DMS79 (cell line): ENCODE results near the gene FASTKD3.
"Not testable (repeated sequence)": the region's sequence is repeated elsewhere in the genome, so short reads cannot be mapped to it uniquely, and the experiment has no call there.

Source experiments
- DNase-seq: peaks from one replicate; lab custom pipeline; 2025; lab: John Stamatoyannopoulos, UW

FASTKD3 gene, protein sequence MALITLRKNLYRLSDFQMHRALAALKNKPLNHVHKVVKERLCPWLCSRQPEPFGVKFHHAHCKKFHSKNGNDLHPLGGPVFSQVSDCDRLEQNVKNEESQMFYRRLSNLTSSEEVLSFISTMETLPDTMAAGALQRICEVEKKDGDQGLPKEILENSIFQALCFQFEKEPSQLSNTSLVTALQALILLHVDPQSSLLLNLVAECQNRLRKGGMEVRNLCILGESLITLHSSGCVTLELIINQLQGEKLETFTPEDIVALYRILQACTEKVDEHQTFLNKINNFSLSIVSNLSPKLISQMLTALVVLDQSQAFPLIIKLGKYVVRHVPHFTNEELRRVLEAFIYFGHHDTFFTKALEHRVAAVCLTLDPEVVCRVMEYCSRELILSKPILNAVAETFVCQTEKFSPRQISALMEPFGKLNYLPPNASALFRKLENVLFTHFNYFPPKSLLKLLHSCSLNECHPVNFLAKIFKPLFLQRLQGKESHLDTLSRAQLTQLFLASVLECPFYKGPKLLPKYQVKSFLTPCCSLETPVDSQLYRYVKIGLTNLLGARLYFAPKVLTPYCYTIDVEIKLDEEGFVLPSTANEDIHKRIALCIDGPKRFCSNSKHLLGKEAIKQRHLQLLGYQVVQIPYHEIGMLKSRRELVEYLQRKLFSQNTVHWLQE

DNA sequence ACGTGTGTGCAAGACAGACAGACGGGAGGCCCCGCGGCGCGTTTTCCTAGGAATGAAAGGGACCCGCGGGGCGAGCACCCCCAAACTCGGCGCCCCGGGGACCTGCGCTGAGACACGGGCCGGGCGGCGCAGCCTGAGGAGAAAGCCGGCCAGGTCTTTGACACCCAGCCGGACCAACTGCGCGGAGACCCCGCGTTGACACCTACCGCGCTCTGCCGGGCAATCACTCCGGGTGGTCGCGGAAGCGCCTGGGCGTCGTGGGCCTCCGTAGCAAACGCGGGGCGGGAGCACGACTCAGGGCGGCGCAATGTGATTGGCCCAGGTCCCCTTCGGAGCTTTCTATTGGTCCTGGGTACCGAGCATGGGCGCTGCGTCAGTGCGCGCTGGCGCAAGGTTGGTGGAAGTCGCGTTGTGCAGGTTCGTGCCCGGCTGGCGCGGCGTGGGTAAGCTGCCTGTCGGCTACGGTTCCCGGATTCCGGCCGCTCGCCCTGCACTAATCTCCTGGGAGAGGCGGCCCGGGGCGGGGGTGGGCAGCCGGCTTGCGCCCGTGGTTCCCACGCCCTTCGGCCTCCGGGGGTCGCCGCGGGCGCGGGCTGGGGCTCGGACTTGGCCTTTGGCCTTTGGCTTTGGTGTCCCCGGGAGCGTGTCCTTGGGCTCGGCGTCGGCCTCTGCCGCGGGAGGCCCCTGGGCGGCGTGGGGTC is at the start of gene FASTKD3, which contains the start of gene MTRR:
FASTKD3 (minus strand) TSS at position 259 of the 701 bp plus-strand sequence. CDS start 948 bp downstream, outside the sequence.
MTRR (plus strand) TSS at position 376 of the 701 bp plus-strand sequence. CDS start 1,647 bp downstream, outside the sequence.
- peak; percentile 83 for DNase-seq

DNA sequence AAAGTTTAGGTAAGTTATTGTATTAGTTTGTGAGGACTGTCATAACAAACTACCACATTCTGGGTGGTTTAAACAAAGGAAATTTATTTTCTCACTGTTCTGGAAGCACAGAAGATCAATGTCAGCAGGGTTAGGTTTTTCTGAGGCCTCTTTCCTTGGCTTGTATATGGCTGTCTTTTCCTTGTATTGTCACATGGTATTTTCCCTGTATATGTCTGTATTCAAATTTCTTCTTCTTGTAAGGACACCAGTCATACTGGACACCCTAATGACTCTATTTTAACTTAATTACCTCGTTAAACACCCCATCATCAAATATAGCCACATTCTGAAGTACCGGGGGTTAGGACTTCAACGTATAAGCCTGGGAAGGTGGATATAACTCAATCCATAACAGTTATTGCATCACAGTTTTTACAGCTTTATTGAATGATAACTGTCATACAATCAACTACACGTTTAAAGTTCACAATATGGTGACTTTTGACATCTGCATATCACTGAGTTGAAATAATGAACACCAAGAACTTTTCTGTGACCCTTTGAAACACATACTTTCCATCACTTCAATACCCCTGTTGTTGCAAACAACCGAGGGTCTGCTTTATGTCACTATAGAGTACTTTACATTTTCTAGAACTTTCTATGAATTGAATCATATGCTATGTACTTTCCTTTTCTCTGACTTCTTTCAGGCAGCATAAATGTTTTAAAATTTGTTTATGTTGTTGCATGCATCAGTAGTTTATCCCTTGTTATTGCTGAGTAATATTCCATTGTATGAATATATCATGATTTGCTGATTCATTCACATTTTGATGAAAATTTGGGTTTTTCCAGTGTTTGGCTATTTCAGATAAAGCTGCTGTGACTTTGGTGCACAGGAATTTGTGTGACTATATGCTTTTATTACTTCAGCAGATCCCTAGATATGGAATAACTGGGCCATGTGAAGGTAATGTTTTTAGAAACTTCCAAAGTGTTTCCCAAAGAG is 48.6 kb upstream of the FASTKD3 start:
- no peak for DNase-seq

DNA sequence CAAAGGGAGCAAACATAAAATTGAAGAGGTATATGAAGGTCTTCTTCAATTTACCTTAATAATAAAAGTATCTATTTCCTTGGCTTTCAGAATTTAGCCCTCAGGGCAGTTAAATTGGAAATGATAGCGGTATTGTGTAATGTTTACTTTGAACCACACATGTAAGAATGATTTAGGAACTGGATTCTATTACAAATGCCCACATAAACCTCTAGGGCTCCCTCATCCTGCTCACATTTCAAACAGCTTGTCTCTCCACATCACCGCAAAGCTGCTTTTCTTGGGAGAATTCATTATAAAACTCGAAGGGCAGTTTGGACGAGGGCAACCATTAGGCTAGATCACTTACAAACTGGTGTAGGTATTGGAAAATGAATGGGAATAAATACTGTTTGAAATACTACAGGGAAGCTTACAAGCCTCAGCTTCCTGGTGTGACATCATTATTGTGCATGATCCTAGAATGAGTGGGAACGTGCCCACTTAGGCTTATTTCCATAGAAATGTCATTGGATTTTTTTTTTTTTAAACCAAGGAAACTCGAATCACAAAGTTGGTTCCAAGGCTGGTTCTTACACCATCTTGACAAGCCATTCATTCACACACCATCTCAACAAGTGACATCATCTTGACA is 47.5 kb upstream of the FASTKD3 start:
- no peak for DNase-seq

DNA sequence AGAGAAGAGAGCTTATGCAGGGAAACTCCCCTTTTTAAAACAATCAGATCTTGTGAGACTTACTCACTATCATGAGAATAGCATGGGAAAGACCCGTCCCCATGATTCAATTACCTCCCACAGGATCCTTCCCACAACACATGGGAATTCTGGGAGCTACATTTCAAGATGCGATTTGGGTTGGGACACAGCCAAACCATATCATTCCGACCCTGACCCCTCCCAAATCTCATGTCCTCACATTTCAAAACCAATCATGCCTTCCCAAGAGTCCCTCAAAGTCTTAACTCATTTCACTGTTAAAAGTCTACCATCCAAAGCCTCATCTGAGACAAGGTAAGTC is 42.6 kb upstream of the FASTKD3 start:
- DNase-seq = not testable (repeated sequence)

DNA sequence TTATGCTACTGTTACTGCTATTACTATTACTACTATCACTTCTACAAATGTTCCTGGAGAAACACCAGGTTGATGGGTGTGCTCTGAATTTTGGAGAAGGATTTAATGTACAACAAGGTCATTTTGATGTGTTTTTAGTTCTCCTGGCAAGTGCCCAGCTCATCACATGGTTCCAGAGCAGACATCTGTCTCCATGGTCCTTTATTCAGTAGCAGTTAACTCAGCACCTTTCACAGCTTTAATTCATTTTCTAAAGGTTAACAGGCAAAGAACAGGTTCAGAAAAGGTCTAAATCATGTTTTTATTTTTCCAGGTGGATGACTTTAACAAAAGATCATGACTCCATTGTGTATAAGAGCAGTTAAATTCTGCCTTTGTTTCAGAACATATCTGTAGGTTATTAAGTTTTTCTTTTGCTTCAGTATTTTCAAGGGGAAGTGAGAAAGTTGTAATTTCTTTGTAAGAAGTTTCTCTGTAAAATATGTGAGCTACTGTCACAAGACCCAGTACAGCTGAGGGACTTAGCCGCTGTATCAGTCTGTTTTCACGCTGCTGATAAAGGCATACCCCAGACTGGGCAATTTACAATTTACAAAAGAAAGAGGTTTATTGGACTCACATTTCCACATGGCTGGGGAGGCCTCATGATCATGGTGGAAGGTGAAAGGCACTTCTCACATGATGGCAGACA is 42.1 kb upstream of the FASTKD3 start:
- DNase-seq = no peak

DNA sequence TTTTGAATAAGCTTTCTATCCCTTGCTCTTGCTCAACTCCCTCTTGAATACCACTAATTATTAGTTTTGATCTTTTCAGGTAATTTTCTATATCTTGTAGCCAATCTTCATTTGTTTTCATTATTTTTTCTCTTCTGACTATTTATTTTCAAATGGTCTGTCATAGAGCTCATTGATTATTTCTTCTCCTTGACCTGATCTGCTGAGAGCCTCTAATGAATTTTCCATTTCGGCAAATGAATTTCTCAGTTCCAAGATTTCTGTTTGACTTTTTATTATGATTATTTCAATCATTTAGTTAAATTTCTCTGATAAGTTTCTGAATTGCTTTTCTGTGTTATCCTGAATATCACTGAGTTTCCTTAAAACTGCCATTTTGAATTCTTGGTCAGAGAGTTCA is 39.5 kb upstream of the FASTKD3 start:
- DNase-seq = no peak

DNA sequence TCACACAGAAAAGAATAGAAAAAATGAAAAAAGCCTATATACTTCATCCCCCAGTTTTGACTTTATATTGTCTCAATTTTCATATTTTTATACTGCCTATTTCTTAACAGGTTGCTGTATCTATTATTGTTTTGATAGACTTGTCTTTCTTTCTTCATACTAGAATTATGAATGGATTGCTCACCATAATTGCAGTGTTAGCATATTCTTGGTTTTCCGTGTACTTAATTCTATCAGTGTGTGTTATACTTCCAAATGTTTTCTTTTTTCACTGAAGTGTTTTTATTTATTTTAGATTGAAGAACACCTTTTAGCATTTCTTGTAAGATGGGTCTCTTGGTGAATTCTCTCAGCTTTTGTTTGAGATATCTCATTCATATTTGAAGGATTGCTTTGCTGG is 38.8 kb upstream of the FASTKD3 start:
- no peak for DNase-seq

DNA sequence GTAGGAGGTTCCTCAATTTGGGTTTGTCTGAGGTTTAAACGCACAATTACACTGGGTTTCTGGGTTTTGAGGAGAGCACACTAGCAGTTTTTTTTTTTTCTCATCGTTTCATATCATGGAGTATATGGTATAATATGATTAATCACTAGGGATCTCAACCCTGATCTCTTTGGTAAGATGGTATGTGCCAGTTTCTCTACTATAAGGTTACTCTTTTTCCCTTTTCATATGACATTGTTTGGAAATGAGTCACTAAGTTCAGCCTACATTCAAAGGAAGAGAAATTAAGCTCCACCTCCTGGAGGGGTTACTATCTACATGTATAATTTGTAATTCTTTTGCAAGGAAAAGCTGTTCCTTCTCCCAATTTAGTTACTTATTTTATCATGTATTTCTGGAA is 35.3 kb upstream of the FASTKD3 start:
- DNase-seq = no peak

DNA sequence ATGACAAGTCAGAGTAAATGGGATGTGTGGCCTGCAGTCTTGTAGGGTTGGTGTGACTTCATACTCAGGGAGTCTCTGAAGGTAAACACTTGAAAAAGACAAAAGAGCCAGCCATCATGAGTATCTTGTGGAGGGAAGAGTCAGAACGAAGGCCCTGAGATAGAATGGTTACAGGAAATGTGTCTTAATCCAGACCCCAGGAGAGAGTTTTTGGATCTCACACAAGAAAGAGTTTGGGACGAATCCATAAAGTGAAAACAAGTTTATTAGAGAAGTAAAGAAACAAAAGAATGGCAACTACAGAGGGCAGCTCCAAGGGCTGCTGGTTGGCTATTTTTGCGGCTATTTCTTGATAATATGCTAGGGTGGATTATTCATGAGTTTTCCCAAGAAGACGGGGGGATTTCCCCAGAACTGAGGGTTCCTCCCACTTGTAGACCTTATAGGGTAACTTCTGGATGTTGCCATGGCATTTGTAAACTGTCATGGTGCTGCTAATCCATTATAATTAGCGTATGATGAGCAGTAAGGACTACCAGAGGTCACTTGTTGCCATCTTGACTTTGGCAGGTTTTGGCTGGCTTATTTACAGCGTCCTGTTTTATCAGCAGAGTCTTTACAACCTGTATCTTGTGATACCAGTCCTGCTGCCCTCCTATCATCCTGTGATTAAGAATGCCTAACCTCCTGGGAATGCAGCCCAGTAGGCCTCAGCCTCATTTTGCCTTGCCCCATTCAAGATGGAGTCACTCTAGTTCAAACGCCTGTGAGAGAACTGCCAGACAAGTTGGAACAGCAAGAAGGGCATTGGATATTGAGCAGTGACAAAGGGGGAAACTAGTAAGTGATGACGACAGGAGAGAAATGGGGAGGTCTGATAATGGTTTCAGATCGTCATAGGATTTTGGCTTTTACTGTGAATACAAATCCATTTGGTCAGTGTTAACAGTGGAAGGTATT is 34.1 kb upstream of the FASTKD3 start:
- DNase-seq = no peak

DNA sequence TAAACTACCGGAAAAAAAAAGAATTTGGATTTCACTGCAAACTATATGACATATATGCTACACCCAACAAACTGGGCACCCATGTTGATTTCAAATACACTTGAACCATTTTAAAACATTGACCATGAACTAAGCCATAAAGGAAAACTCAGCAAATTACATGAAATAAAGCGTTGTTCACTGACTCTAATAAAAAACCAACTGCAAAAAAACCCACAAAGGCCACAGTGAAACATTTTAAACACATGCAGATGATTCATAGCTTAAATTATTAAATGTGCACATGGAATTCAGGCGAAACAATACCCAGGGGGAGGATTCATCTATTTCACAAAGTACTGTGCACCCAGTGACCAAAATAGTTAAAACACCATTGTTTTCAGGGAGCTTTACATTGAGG is 33.4 kb upstream of the FASTKD3 start:
- no peak for DNase-seq

DNA sequence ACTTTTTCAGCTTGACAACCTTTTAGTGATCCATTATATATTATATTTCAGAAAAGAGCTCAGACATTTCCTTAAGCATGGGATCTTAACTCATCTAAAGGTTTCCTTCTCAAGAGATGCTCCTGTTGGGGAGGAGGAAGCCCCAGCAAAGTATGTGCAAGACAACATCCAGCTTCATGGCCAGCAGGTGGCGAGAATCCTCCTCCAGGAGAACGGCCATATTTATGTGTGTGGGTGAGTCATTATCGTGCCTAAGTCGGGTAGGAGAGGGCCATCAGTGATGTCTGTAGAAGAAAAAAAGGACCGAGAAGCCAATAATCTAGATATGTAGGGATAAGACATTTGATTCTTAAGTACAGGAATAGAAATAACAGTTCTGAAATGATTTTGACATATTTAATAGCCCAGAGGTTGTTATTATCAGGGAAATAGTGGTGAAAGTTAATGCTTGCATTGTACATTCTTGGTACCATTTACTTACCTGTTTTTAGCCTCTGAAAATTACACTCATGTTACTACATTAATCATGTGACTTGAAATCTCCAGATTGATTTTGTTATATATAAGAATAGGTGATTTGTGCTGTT is 28.3 kb upstream of the FASTKD3 start:
- no peak for DNase-seq

DNA sequence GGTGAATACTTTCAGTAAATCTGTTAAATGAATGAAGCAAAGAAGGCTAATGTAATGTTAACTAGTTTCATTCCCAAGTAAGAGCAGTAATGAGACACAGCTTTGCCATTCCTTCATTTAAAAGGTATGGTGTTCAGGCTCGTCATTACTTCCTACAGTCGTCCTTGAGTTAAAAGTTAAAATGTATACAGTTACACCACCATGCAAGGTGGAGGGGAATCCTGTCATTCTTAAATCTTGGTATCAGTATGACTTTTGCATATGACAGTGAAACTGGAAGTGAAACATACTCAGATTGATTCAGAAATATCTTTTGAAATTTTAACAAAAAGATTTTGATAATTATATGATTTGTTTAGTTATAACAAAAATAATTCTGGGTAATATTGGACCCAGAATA is 26.0 kb upstream of the FASTKD3 start:
- DNase-seq = no peak

DNA sequence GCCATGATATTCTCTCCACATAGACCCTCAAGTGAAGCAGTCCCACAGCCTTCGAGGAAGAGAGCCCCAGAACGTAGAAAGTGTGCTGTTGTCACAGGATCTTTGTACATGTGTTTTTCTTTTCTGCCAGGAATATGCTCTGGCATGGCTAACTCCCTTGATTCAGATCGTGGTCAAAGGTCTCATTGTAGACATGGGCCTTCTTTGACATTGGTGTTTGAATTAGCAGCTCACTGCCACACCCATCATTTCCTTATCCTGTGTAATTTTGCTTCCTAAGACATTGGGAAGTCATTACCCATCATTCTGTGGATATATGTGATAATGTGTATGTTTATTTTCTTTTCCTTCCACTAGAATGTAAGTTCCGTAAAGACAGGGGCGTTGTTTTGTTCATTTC is 25.6 kb upstream of the FASTKD3 start:
- no peak for DNase-seq

DNA sequence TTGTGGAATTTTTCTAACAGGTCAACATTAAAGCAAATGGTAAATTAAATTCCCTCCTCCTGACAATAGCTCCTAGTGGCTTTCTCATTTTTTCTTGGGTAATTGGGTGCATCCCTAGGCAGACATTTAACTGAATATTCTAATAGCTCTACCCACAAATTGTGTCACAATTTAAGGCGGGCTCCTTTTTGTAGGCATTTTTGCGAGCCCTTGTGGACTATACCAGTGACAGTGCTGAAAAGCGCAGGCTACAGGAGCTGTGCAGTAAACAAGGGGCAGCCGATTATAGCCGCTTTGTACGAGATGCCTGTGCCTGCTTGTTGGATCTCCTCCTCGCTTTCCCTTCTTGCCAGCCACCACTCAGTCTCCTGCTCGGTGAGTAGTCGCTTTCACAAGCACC is 20.1 kb upstream of the FASTKD3 start:
- no peak for DNase-seq

DNA sequence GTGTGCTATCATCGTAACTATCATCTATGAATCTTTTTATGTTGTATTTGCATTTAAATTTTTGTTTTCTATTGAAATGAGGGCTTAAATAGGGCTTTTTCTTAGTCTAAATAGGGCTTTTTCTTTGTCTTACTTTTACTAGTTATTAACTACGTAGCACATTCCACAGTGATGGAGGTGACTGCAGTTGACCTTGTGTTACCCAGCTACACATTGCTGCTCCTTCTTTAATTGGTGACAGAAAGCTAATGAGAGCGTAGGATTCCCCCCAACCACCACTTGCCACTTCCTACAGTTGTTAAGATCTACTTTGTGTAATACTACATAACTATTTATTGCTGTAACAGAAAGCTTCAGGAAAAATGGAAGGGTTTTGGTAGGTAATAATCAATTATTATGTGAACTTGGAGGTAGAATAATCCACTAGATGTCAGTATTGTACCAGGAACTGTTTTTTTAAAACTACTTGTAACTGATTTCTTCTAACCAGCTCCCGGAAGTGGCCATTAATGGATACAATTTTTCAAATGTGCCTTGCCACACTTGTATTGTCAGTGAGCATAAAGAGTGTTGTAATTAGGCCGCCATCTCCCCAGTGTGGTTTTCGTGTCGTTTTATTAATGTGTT is 18.1 kb upstream of the FASTKD3 start:
- peak; percentile 87 for DNase-seq

DNA sequence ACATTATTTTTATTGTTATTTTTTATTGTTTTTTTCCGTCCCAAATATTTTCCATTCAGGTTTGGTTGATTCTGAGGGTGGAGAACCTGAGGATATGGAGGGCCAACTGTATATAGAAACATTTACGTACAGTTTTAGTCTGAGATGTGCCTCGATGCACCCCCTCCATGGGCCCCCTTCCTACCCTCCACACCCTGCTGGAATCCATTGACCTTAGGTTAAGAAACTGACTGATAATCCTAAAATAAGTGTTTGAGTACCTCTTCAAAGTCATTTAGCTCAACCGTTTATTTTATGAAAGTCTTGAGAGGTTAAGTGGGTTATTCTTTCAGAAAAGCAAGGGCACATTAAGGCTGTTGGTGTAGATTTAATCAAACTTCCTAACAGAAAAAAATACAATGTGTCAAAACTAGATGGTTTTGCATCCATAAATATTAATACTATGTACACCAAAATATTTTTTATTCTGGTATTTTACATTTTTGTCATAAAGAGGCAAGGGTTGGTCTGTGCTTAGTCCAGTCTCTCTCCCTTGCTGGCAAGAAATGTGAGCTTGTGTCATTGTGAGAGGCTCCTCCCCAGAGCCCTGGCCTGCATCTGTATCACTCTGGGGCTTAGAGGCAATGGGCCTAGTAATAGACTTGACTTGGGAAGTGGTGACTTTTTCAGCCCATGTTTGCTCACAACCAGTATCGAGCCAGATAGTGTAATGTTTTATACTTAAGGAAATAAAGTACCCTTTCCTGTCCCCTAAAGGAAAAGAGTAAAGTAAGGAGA is 15.8 kb upstream of the FASTKD3 start:
- peak; percentile 91 for DNase-seq

DNA sequence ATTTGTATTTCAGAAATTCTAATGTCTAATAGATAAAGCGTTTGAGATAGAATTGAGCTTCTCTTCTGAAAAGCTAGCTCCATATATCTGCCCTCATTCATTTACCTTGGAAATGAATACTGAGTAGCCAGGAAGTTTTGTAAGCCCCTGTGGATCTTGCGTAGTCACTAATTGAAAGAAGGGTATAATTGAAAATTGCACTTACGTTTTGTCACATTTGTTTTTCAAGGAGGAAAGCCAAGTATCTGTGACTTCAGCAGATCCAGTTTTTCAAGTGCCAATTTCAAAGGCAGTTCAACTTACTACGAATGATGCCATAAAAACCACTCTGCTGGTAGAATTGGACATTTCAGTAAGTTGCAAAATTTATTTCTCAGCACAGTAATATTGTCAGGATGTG is 14.1 kb upstream of the FASTKD3 start:
- DNase-seq = peak; percentile 80

DNA sequence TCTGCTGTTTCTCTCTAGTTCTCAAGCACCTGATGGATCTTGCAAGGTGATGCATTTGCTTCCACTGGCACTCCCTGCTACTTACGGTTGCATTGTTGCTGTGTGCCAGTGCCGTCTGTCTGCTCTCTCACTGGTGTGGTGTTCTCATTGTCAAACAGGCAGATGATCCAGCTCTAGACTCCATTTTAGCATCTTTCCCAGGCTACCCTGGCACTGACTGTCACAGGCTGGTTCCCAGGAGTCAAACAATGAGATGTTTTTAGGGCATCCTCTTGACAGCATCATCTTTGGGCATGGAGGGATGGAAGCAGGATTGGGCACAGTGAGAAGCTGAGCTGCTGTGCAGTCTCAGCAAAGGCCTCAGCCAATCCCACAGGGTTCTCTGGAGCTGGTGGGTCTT is 13.0 kb upstream of the FASTKD3 start:
- DNase-seq = no peak
